ENCODE data around the gene TMCO2.

DNA sequence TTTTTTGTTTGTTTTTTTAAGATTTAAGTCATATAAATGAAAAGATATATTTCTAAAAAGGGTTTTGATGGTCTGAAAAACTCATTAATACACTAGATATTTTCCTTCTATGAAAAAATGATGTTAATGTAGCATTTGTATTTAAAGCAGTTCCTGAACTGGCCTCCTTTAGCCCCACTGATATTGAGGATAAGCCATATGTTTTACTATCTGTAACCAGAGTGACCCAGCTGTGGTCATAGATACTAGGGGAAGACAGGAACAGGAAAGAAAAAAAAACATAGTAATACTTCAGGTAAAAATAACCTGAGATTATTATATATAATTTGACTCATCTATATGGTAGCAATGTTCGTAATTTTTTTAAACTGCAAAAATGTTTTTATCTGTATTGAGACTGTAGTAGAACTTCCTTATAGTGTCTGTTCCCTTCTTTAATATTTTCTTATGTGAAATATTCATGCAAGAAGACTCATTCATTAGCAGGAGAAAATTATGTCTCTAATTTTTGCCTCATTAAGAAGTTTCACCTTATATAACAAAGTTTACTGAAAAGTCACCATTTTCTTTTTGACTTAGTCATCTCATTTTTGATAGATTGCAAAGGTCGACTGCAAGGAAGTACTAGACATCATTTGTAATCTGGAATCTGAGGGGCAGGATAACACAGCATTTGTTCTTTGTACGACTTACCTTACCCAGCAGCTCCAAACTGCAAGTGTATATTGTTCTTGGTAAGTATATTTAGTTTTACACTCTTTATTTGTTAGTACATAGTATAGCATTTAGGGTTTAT, 25.6 kb upstream of the TMCO2 start:
- TF ChIP-seq, protein P1, sequence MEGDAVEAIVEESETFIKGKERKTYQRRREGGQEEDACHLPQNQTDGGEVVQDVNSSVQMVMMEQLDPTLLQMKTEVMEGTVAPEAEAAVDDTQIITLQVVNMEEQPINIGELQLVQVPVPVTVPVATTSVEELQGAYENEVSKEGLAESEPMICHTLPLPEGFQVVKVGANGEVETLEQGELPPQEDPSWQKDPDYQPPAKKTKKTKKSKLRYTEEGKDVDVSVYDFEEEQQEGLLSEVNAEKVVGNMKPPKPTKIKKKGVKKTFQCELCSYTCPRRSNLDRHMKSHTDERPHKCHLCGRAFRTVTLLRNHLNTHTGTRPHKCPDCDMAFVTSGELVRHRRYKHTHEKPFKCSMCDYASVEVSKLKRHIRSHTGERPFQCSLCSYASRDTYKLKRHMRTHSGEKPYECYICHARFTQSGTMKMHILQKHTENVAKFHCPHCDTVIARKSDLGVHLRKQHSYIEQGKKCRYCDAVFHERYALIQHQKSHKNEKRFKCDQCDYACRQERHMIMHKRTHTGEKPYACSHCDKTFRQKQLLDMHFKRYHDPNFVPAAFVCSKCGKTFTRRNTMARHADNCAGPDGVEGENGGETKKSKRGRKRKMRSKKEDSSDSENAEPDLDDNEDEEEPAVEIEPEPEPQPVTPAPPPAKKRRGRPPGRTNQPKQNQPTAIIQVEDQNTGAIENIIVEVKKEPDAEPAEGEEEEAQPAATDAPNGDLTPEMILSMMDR (IDR thresholded peaks at IDR 0.05), result no peak
- TF ChIP-seq POLR2A (IDR thresholded peaks at IDR 0.05), result no peak

Measured in testis (tissue), 2 donors.